HCT116 (cell line): ENCODE data around the gene RFPL3. TPM values are rescaled to one million over a fixed set of nuclear protein-coding genes. Genes with fewer than 3 reads are reported as not detected.

ENCODE experiments used
- ATAC-seq: fragments of 200-7000 bp; cut with Tn5 transposase; 2 replicates; pipeline ENCODE4 v1.9.1; 2020; ENCODE audit warnings: mild to moderate bottlenecking, moderate library complexity
- BruUV-seq: library from RNA; stranded (reverse); fragments of 400-500 nt; replicated peaks from 2 replicates; lab custom pipeline; 2021; lab: Mats Ljungman, UMichigan
- CTCF ChIA-PET: fragments of 300-600 bp; sonication (Branson Sonifier 250); formaldehyde crosslinking; loops from one replicate; lab custom pipeline; 2021; ENCODE audit warnings: antibody characterized with exemption; lab: Charles Lee
- POLR2A ChIA-PET: fragments of 300-600, 350-600 bp; sonication (Branson Sonifier 250); formaldehyde crosslinking; loops from one replicate; lab custom pipeline; 2021; ENCODE audit warnings: antibody characterized with exemption; lab: Charles Lee
- RAD21 ChIA-PET, 2 experiments: fragments of 300-600 bp; sonication (Branson Sonifier 250); formaldehyde crosslinking; loops; one replicate each; lab custom pipeline; 2023; ENCODE audit warnings: low total read pairs in 2 of 2; ENCODE audit not compliant: uncharacterized antibody in 2 of 2, unreplicated experiment in 2 of 2, low non-redundant PET in 1 of 2; lab: Charles Lee
- DNase-seq: peaks from one replicate; pipeline ENCODE4 v3.0.0-alpha.2; 2010; ENCODE audit warnings: low read depth, low spot score
- H2AFZ ChIP-seq: fragments of 200-600 bp; shearing (Covaris generic), sonication (generic); 2 replicates; pipeline ENCODE4 v1.6.1; 2017; ENCODE audit warnings: low read depth, mixed run types, mixed read lengths, antibody characterized with exemption, low read length; ENCODE audit not compliant: poor library complexity, severe bottlenecking
- H3K27ac ChIP-seq: 2 replicates; pipeline ENCODE4 v1.5.1; 2012; ENCODE audit warnings: low read depth, low read length
- H3K27me3 ChIP-seq: fragments of 200-600 bp; sonication (generic); 2 replicates; pipeline ENCODE4 v1.6.1; 2016; ENCODE audit warnings: mixed run types, low read length, mixed read lengths; ENCODE audit not compliant: insufficient read depth
- H3K36me3 ChIP-seq, 2 experiments: fragments of 200-500 bp in 1 of 2; fragments of 200-600 bp in 1 of 2; sonication (Bioruptor generic) in 1 of 2; sonication (generic) in 1 of 2; 2 replicates each; pipeline versions ENCODE4 v1.5.1 to v1.6.1; 2014 to 2016; ENCODE audit warnings: low read length in 2 of 2, inconsistent platforms in 1 of 2, mixed read lengths in 1 of 2, mixed run types in 1 of 2; ENCODE audit not compliant: insufficient read depth in 2 of 2, control insufficient read depth in 1 of 2
- H3K4me1 ChIP-seq, 2 experiments: fragments of 200-600 bp in 1 of 2; sonication (generic) in 1 of 2; 2 replicates each; pipeline versions ENCODE4 v1.5.1 to v1.6.1; 2012 to 2017; ENCODE audit warnings: low read length in 2 of 2, inconsistent platforms in 1 of 2, mild to moderate bottlenecking in 1 of 2, mixed read lengths in 1 of 2, mixed run types in 1 of 2, moderate library complexity in 1 of 2; ENCODE audit not compliant: insufficient read depth in 2 of 2, control insufficient read depth in 1 of 2
- H3K4me2 ChIP-seq: fragments of 200-600 bp; sonication (generic); 2 replicates; pipeline ENCODE4 v1.6.1; 2017; ENCODE audit warnings: mixed run types, low read length, mixed read lengths
- H3K4me3 ChIP-seq, 2 experiments: fragments of 200-600 bp in 1 of 2; sonication (generic) in 1 of 2; replicated peaks in 1 of 2; 2 replicates each; pipeline ENCODE4 v1.5.1; 2011 to 2016; ENCODE audit warnings: low read length in 2 of 2, control low read depth in 1 of 2, low read depth in 1 of 2, mild to moderate bottlenecking in 1 of 2, mixed read lengths in 1 of 2, mixed run types in 1 of 2
- H3K79me2 ChIP-seq: fragments of 200-600 bp; sonication (generic); 2 replicates; pipeline ENCODE4 v1.6.1; 2017; ENCODE audit warnings: mild to moderate bottlenecking, mixed run types, low read length, moderate library complexity, mixed read lengths; ENCODE audit not compliant: insufficient read depth
- H3K9ac ChIP-seq: fragments of 200-600 bp; sonication (generic); 2 replicates; pipeline ENCODE4 v1.6.1; 2016; ENCODE audit warnings: low read length, mixed read lengths
- H3K9me2 ChIP-seq: fragments of 200-600 bp; sonication (generic), shearing (Covaris generic); 2 replicates; pipeline ENCODE4 v1.6.1; 2017; ENCODE audit warnings: mixed run types, mild to moderate bottlenecking, moderate library complexity; ENCODE audit not compliant: insufficient read depth
- H3K9me3 ChIP-seq, 2 experiments: fragments of 200-500 bp in 1 of 2; fragments of 200-600 bp in 1 of 2; sonication (Bioruptor generic) in 1 of 2; sonication (generic) in 1 of 2; 2 replicates each; pipeline ENCODE4 v1.6.1; 2014 to 2017; ENCODE audit warnings: low read length in 2 of 2, mixed read lengths in 2 of 2, inconsistent platforms in 1 of 2, low read depth in 1 of 2, mild to moderate bottlenecking in 1 of 2, mixed run types in 1 of 2, moderate library complexity in 1 of 2; ENCODE audit not compliant: control insufficient read depth in 1 of 2, insufficient read depth in 1 of 2
- H4K20me1 ChIP-seq: fragments of 200-600 bp; sonication (generic), shearing (Covaris generic); 2 replicates; pipeline ENCODE4 v1.6.1; 2017; ENCODE audit warnings: mixed run types, mild to moderate bottlenecking, moderate library complexity; ENCODE audit not compliant: insufficient read depth
- ATF3 ChIP-seq: IDR thresholded peaks from 2 replicates; pipeline ENCODE4 v1.6.1; 2012
- CBX3 ChIP-seq: IDR thresholded peaks from 2 replicates; pipeline ENCODE4 v1.6.1; 2012; ENCODE audit warnings: low read depth
- CEBPB ChIP-seq: IDR thresholded peaks from 2 replicates; pipeline ENCODE4 v1.6.1; 2012; ENCODE audit warnings: low read depth
- CTCF ChIP-seq, 3 experiments: fragments of 200-600 bp in 1 of 3; sonication (generic) in 1 of 3; IDR thresholded peaks in 2 of 3; conservative IDR thresholded peaks in 1 of 3; 2 replicates each; pipeline ENCODE4 v1.5.1; 2012 to 2017; ENCODE audit warnings: low read depth in 2 of 3, low read length in 2 of 3, antibody characterized with exemption in 1 of 3, borderline replicate concordance in 1 of 3, control low read depth in 1 of 3, mild to moderate bottlenecking in 1 of 3, mixed read lengths in 1 of 3, mixed run types in 1 of 3, moderate library complexity in 1 of 3; ENCODE audit not compliant: insufficient read depth in 1 of 3
- EGR1 ChIP-seq: IDR thresholded peaks from 2 replicates; pipeline ENCODE4 v1.6.1; 2012; ENCODE audit warnings: low read depth
- JUND ChIP-seq: IDR thresholded peaks from 2 replicates; pipeline ENCODE4 v1.6.1; 2012
- MAX ChIP-seq: IDR thresholded peaks from 2 replicates; pipeline ENCODE4 v1.6.1; 2012
- POLR2A ChIP-seq: IDR thresholded peaks from 2 replicates; pipeline ENCODE4 v1.7.0; 2011; ENCODE audit warnings: borderline replicate concordance; ENCODE audit not compliant: insufficient read depth, insufficient read length; ENCODE audit errors: extremely low read depth
- SIN3A ChIP-seq: IDR thresholded peaks from 2 replicates; pipeline ENCODE4 v1.6.1; 2012; ENCODE audit warnings: low read depth
- SP1 ChIP-seq: IDR thresholded peaks from 2 replicates; pipeline ENCODE4 v1.6.1; 2012; ENCODE audit warnings: low read depth
- ZBTB33 ChIP-seq: IDR thresholded peaks from 2 replicates; pipeline ENCODE4 v1.6.1; 2011; ENCODE audit warnings: mild to moderate bottlenecking, low read length, moderate library complexity; ENCODE audit not compliant: insufficient replicate concordance; ENCODE audit errors: extremely low read depth
- ZFX ChIP-seq: fragments of 450-650 bp; IDR thresholded peaks from 2 replicates; pipeline ENCODE4 v1.6.1; 2017
- ZNF274 ChIP-seq: fragments of 200-500 bp; sonication (Bioruptor generic); IDR thresholded peaks from 2 replicates; pipeline ENCODE4 v1.6.1; 2014; ENCODE audit warnings: mild to moderate bottlenecking, low read depth, low read length, inconsistent platforms
- intact Hi-C: fragments of 100-400 bp; cut with micrococcal nuclease; formaldehyde crosslinking; loops from 2 replicates; pipeline ENCODE4 v1.10.0; 2022
- total RNA-seq: library from RNA; stranded (reverse); gene quantifications from one replicate; pipeline ENCODE4 v1.2.1, GENCODE V29; 2021; ENCODE audit not compliant: unreplicated experiment

RFPL3 gene
- total RNA-seq, 1 experiment from 2014 or later, result not detected

- H3K36me3 ChIP-seq, result no peaks in the 10 kb centered on the region
- H3K4me1 ChIP-seq, result no peaks in the 10 kb centered on the region; a peak in 1 of 4 replicates
- H3K4me2 ChIP-seq, result no peak overlapping the region
- H3K9me2 ChIP-seq, result no peaks in the 10 kb centered on the region
- BruUV-seq, result no TSS peak
- H3K9me3 ChIP-seq, result no peaks in the 10 kb centered on the region
- ChIA-PET RAD21 (no interaction called here), POLR2A (no interaction called here), CTCF (no interaction called here)
- no peak overlapping the region for H3K4me3 ChIP-seq
- H3K27ac ChIP-seq, result no peak overlapping the region
- DNase-seq (no peak), ATAC-seq (no peak)
- TF ChIP-seq ZNF274 (no peak), SIN3A (no peak), ATF3 (no peak), ZFX (no peak), CBX3 (no peak)
- no peaks in the 10 kb centered on the region for H3K27me3 ChIP-seq
- H3K79me2 ChIP-seq, result no peaks in the 10 kb centered on the region
- no peaks in the 10 kb centered on the region for H4K20me1 ChIP-seq
- no peak overlapping the region for H2AFZ ChIP-seq
- intact Hi-C loops, result no loop called here
- no peak overlapping the region for H3K9ac ChIP-seq
Measured at GRCh38 chr22:32341122-32341740, 16.4 kb upstream of the RFPL3 start.

GRCh38 chr22:32342977-32343376 is 14.7 kb upstream of the RFPL3 start:
- POLR2A ChIA-PET, result no interaction called here
- CTCF ChIA-PET, result no interaction called here
- DNase-seq, result no peak
- TF ChIP-seq ZBTB33 (no peak), SIN3A (no peak), POLR2A (no peak), CBX3 (no peak), MAX (no peak), CEBPB (no peak), CTCF (IDR thresholded peaks at IDR 0.05 in 2 of 3, conservative IDR thresholded peaks at IDR 0.05 in 1 of 3; ENCODE audit: borderline replicate concordance in 1 of 3, insufficient read depth in 1 of 3, low read depth in 2 of 3, low read length in 2 of 3) (no peak), SP1 (no peak), EGR1 (no peak), JUND (no peak)
- TF ChIP-seq, all 23 proteins: peak for 0
- Histone ChIP-seq H3K4me2 (no peak overlapping the region), H3K4me3 (no peak overlapping the region), H3K79me2 (no peaks in the 10 kb centered on the region), H3K9me3 (no peaks in the 10 kb centered on the region), H3K9me2 (no peaks in the 10 kb centered on the region), H3K27me3 (no peaks in the 10 kb centered on the region), H3K4me1 (no peaks in the 10 kb centered on the region; a peak in 1 of 4 replicates), H3K9ac (no peak overlapping the region), H3K36me3 (no peaks in the 10 kb centered on the region), H4K20me1 (no peaks in the 10 kb centered on the region), H3K27ac (no peak overlapping the region), H2AFZ (no peak overlapping the region)
- no TSS peak for BruUV-seq
- RAD21 ChIA-PET, result no interaction called here
- intact Hi-C loops, result no loop called here
- no peak for ATAC-seq
